Measurements from ENCODE around the gene PNPLA6.

PNPLA6 gene

DNA sequence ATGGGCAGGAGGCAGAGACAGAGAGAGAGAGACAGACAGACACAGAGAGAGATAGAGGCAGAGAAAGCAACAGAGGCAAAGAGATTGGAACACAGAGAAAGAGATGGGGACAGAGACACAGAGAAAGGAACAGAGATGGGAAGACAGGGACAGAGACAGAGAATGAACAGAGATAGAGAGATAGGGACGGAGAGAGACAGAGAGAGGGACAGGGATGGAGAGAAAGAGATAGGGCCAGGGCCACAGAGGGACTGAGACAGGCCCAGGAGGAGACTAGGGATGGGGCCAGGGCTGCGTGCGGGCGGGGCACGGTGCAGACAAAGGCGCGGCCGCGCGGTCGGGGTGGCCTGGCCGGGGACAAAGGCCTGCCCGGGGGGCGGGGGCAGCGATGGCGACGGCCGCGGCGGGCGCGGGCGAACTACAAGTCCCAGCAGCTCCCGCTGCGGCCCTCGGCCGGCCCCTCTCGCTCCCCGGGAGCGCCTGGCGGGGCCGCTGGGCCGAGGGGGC lies 19.8 kb upstream of the PNPLA6 start, which contains the start of gene ZNF358:
TSS of gene ZNF358 (plus strand) at position 459 of the 507 bp plus-strand sequence. CDS start 3,140 bp downstream, outside the sequence.
- DNase-seq, result peak; percentile 28

- DNase-seq, result no peak
These were observed 19.2 kb upstream of the PNPLA6 start for GRCh38 chr19:7516333-7516732.

- DNase-seq, result no peak
These were observed 18.6 kb upstream of the PNPLA6 start for GRCh38 chr19:7516878-7517277.

DNA sequence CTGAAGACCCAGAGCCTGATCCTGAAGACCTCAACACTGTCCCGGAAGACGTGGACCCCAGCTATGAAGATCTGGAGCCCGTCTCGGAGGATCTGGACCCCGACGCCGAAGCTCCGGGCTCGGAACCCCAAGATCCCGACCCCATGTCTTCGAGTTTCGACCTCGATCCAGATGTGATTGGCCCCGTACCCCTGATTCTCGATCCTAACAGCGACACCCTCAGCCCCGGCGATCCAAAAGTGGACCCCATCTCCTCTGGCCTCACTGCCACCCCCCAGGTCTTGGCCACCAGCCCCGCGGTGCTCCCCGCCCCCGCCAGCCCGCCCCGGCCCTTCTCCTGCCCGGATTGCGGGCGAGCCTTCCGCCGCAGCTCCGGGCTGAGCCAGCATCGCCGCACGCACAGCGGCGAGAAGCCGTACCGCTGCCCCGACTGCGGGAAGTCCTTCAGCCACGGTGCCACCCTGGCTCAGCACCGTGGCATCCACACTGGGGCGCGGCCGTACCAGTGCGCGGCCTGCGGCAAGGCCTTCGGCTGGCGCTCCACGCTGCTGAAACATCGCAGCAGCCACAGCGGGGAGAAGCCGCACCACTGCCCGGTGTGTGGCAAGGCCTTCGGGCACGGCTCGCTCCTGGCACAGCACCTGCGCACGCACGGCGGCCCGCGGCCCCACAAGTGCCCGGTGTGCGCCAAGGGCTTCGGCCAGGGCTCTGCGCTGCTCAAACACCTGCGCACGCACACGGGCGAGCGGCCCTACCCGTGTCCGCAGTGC lies 16.0 kb upstream of the PNPLA6 start:
- DNase-seq, result no peak

DNA sequence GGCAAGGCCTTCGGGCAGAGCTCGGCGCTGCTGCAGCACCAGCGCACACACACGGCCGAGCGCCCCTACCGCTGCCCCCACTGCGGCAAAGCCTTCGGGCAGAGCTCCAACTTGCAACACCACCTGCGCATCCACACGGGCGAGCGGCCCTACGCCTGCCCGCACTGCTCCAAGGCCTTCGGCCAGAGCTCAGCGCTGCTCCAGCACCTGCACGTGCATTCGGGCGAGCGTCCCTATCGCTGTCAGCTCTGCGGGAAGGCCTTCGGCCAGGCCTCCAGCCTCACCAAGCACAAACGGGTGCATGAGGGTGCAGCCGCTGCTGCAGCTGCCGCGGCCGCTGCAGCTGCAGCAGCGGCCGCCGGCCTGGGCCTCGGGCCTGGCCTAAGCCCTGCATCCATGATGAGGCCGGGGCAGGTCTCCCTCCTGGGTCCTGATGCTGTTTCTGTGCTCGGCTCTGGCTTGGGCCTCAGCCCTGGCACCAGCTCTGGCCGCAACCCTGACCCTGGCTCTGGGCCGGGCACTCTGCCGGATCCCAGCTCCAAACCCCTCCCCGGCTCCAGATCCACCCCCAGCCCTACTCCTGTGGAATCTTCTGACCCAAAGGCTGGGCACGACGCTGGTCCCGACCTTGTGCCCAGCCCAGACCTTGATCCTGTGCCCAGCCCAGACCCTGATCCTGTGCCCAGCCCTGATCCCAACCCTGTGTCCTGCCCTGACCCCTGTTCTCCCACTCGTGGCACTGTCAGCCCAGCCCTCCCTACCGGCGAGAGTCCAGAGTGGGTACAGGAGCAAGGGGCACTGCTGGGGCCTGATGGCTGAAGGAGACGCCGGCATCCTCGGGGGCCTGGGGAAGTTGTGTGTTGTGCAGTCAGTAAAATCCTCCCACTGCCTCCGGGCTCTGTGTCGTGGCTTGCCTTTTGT lies 15.1 kb upstream of the PNPLA6 start:
- DNase-seq, result no peak

DNA sequence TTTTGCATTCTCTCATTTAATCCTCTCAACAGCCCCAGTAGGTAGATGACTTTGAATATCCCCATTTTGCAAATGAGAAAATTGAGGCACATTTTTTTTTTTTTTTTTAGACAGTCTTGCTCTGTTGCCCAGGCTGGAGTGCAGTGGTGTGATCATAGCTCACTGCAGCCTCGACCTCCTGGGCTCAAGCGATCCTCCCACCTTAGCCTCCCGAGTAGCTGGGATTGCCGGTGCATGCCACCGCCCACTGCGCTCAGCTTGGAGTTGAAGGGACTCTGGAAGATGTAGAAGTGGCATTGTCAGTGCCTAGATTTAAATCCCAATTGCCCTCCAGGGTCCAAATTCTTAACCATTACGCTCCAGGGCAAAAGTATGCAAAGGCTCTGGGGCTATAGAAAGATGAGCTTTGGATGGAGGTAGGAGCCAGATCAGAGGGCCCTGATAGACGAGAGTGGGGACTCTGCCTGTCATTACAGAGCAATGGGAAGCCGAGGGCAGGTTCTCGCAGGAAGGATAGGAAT lies 13.9 kb upstream of the PNPLA6 start:
- DNase-seq, result no peak

GRCh38 chr19:7522072-7522922 lies 13.2 kb upstream of the PNPLA6 start, which contains the start of gene MCOLN1:
TSS of gene MCOLN1 (plus strand) at chr19:7522624. CDS start at chr19:7522751, 127 bp downstream.
- peak; percentile 99 for DNase-seq

DNA sequence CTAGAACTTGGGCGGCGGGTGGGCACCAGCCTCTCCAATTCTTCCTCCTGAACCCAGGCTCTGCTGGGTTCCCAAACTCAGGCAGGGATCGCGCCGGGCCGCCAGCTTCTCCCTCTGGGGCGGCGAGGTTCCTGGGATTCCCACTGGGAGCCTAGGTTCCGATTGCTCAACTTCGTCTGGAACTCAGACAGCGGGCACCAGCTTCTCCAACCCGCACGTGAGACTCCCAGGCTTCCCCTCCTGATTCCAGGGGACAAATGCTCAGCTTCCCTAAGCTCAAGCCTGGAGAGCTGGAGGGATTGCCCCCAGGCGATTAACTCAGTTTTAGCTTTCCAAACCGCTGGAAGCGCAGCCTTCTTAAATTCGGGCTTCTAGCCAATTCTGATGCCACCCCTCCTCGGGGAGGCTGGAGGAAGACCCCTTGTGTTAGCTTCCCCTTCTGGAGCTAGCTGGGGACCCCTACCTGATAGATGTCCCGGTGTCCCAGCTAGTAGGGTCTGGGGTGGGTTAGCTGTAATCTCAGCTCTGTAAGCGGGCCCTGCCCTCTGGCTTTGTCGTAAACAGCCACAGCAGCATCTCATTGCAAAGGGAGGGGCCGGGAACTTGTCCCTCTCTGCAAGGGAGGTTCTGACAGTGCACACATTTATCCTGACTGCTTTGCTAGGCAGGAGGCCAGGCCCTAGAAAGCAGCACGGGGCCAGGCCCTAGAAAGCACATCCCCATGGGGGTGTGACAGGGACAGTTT lies 12.4 kb upstream of the PNPLA6 start:
- no peak for DNase-seq

GRCh38 chr19:7524523-7524922 lies 11.0 kb upstream of the PNPLA6 start:
- no peak for DNase-seq

- DNase-seq, result no peak
These were observed 10.4 kb upstream of the PNPLA6 start for GRCh38 chr19:7524992-7525739.

GRCh38 chr19:7526059-7526929 lies 9.2 kb upstream of the PNPLA6 start:
- no peak for DNase-seq

- no peak for DNase-seq
These were observed 7.9 kb upstream of the PNPLA6 start for GRCh38 chr19:7527516-7528191.

DNA sequence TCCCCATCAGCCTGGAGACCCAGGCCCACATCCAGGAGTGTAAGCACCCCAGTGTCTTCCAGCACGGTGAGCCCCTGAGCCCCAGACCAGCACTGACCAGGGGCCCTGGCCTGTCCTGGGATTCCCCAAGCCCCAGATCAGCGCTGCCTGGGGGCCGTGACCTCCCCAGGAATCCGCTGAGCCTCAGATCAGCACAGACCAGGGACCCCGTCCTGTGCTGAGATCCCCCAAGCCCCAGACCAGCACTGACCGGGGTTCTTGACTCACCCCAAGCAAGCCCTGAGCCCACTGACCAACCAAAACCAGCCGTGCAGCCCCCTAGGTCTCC lies 7.4 kb upstream of the PNPLA6 start:
- no peak for DNase-seq

- DNase-seq, result no peak
These were observed 6.8 kb upstream of the PNPLA6 start for GRCh38 chr19:7528522-7529245.

DNA sequence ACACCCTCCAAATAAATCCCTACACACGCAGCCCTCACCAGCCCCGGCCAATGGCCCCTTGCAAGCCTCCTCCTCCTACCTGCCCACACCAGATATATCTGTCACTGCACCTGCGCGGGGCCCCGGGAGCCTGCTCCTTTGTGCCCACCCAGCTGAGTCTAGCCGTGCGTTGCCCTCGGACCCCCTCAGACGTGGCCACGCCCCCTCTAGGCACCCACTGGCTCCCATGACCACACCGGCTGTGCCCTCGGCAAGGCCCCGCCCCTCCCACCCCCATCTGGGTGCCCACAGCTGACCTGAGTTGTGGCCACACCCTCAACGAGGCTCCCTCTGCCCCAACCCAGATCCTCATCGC lies 6.3 kb upstream of the PNPLA6 start:
- no peak for DNase-seq

GRCh38 chr19:7529610-7530490 lies 5.7 kb upstream of the PNPLA6 start:
- no peak for DNase-seq

- no peak for DNase-seq
These were observed 2.1 kb upstream of the PNPLA6 start for GRCh38 chr19:7533281-7533885.

Measured in CD4-positive, alpha-beta T cell treated with Interleukin-21 for 1 hour (primary cell).